GM12891 (cell line): ENCODE measurements around the gene SLC2A11.

Experiments used
- POLR2A ChIP-seq: IDR thresholded peaks from 2 replicates; pipeline ENCODE4 v1.6.1; 2011; ENCODE audit warnings: low read depth, low read length, control low read depth
- POLR2AphosphoS5 ChIP-seq: IDR thresholded peaks from 2 replicates; pipeline ENCODE4 v1.6.1; 2011; ENCODE audit warnings: low read depth, low read length, control low read depth

- TF ChIP-seq POLR2A = no peak
- no peak for TF ChIP-seq POLR2AphosphoS5
Measured at GRCh38 chr22:23836281-23836680, 21.4 kb upstream of the SLC2A11 start.
